Activated CD4-positive, alpha-beta T cell treated with anti-CD3 and anti-CD28 coated beads, Interleukin-2, amount 10 ng/mL, durations not matched to agents 7 days and 5 days (primary cell): Measurements from ENCODE around the gene ETV6. TPM values are rescaled to one million over a fixed set of nuclear protein-coding genes. Genes with fewer than 3 reads are reported as not detected.

Experiments used
- CTCF ChIA-PET: fragments of 350-600 bp; sonication (Branson Sonifier 250); formaldehyde crosslinking; loops from one replicate; lab custom pipeline; 2021; ENCODE audit warnings: antibody characterized with exemption; lab: Charles Lee
- POLR2A ChIA-PET: fragments of 350-600 bp; sonication (Branson Sonifier 250); formaldehyde crosslinking; loops from one replicate; lab custom pipeline; 2021; ENCODE audit warnings: antibody characterized with exemption; lab: Charles Lee
- DNase-seq: peaks from one replicate; pipeline ENCODE4 v3.0.0-alpha.2; 2020
- H3K27ac Mint-ChIP-seq: one replicate; pipeline ENCODE4 v1.8.0; 2021; ENCODE audit warnings: mild to moderate bottlenecking, moderate library complexity, mixed read lengths
- H3K27me3 Mint-ChIP-seq: one replicate; pipeline ENCODE4 v1.8.0; 2021; ENCODE audit warnings: mixed read lengths
- H3K36me3 Mint-ChIP-seq: one replicate; pipeline ENCODE4 v1.8.0; 2021; ENCODE audit warnings: low read depth, mixed read lengths
- H3K4me1 Mint-ChIP-seq: one replicate; pipeline ENCODE4 v1.8.0; 2021; ENCODE audit warnings: mixed read lengths
- H3K4me3 Mint-ChIP-seq: one replicate; pipeline ENCODE4 v1.8.0; 2021; ENCODE audit warnings: mild to moderate bottlenecking, moderate library complexity, mixed read lengths
- H3K9me3 Mint-ChIP-seq: one replicate; pipeline ENCODE4 v1.8.0; 2021; ENCODE audit warnings: mixed read lengths
- total RNA-seq, 2 experiments: library from RNA; stranded (reverse); gene quantifications; one replicate each; pipeline ENCODE4 v1.2.3, GENCODE V29; 2021

ETV6 gene
- total RNA-seq, 2 experiments from 2014 or later: 34.2 to 36.6 TPM

GRCh38 chr12:11741434-11742092, 92.1 kb downstream of the ETV6 start:
- Mint-ChIP-seq H3K9me3 (no peaks in the 10 kb centered on the region), H3K4me3 (no peak overlapping the region), H3K36me3 (peaks cover 12% of the 10 kb centered on the region), H3K27ac (no peak overlapping the region), H3K27me3 (no peaks in the 10 kb centered on the region), H3K4me1 (peaks cover 27% of the 10 kb centered on the region)
- CTCF ChIA-PET: no interaction called here
- DNase-seq: no peak
- POLR2A ChIA-PET: no interaction called here

GRCh38 chr12:11743423-11744409, 94.2 kb downstream of the ETV6 start:
- CTCF ChIA-PET: interaction anchor here (1.4 to 2.2 kb wide), 3 partner anchors 9 to 26 kb away, joined by 3 to 9 read pairs (median 4); no protein-coding TSS in a partner anchor
- H3K4me1 Mint-ChIP-seq: peaks cover 21% of the 10 kb centered on the region
- DNase-seq: no peak
- no peaks in the 10 kb centered on the region for H3K27me3 Mint-ChIP-seq
- no peak overlapping the region for H3K27ac Mint-ChIP-seq
- H3K9me3 Mint-ChIP-seq: no peaks in the 10 kb centered on the region
- POLR2A ChIA-PET: no interaction called here
- H3K4me3 Mint-ChIP-seq: no peak overlapping the region
- H3K36me3 Mint-ChIP-seq: peaks cover 17% of the 10 kb centered on the region

DNA sequence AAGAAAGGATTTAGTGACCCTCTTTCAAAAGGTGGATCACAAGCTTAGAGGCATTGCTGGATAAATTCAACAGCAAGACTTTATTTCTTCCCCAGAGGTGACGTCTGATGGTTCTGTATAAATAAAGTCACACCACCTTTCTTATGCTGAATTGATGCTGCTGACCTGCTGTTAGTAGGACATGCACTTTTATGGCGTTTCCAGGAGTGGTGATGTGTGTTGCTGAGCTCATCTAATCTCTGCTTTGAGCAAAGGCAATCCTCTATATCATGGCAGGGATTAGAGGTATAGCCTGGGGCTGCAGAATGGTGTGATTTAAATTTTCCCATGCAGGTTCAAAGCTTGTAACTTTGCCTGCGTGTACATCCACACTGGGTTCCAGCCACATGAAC, 94.9 kb downstream of the ETV6 start:
- Mint-ChIP-seq H3K4me3 (no peak overlapping the region), H3K27ac (no peak overlapping the region), H3K9me3 (no peaks in the 10 kb centered on the region), H3K36me3 (peaks cover 14% of the 10 kb centered on the region), H3K27me3 (no peaks in the 10 kb centered on the region), H3K4me1 (peaks cover 22% of the 10 kb centered on the region)
- ChIA-PET CTCF (interaction anchor here (1.0 to 2.2 kb wide), 6 partner anchors 8 to 266 kb away, joined by 3 to 9 read pairs (median 4); no protein-coding TSS in a partner anchor), POLR2A (no interaction called here)
- DNase-seq: no peak

DNA sequence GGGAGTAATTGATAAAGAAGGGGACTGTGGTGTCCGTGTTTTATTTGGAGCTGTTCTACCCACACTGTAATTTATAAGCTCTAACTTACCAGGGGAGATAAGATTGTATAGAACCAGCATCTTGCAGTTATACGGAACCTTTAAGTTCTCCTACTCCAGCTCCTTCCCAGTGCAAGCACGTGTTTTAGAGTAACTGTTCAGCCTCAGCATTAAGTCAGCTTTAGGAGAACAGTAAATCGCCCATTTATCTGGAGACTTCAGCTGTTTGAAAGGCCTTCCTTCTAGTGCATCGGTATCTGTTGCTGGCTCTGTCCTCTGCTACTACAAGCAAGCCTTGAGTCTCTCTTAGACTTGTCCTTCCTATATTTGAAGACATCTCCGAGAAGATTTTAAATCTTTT, 95.6 kb downstream of the ETV6 start:
- peaks cover 27% of the 10 kb centered on the region for H3K4me1 Mint-ChIP-seq
- POLR2A ChIA-PET: interaction anchor here (0.7 kb wide), 1 partner anchor 199 kb away, joined by 3 read pairs; no protein-coding TSS in a partner anchor
- H3K4me3 Mint-ChIP-seq: no peak overlapping the region
- no peak overlapping the region for H3K27ac Mint-ChIP-seq
- H3K27me3 Mint-ChIP-seq: no peaks in the 10 kb centered on the region
- no peaks in the 10 kb centered on the region for H3K9me3 Mint-ChIP-seq
- no peak for DNase-seq
- peaks cover 16% of the 10 kb centered on the region for H3K36me3 Mint-ChIP-seq
- CTCF ChIA-PET: interaction anchor here (1.0 to 2.2 kb wide), 7 partner anchors 8 to 265 kb away, joined by 3 to 9 read pairs (median 3); no protein-coding TSS in a partner anchor

GRCh38 chr12:11746024-11746771, 96.7 kb downstream of the ETV6 start:
- H3K4me3 Mint-ChIP-seq: no peak overlapping the region
- CTCF ChIA-PET: interaction anchor here (1.0 kb wide), 1 partner anchor 18 kb away, joined by 3 read pairs; no protein-coding TSS in a partner anchor
- no peaks in the 10 kb centered on the region for H3K9me3 Mint-ChIP-seq
- H3K4me1 Mint-ChIP-seq: peaks cover 32% of the 10 kb centered on the region
- no peak for DNase-seq
- H3K27me3 Mint-ChIP-seq: no peaks in the 10 kb centered on the region
- POLR2A ChIA-PET: no interaction called here
- H3K36me3 Mint-ChIP-seq: peaks cover 17% of the 10 kb centered on the region
- H3K27ac Mint-ChIP-seq: no peak overlapping the region

DNA sequence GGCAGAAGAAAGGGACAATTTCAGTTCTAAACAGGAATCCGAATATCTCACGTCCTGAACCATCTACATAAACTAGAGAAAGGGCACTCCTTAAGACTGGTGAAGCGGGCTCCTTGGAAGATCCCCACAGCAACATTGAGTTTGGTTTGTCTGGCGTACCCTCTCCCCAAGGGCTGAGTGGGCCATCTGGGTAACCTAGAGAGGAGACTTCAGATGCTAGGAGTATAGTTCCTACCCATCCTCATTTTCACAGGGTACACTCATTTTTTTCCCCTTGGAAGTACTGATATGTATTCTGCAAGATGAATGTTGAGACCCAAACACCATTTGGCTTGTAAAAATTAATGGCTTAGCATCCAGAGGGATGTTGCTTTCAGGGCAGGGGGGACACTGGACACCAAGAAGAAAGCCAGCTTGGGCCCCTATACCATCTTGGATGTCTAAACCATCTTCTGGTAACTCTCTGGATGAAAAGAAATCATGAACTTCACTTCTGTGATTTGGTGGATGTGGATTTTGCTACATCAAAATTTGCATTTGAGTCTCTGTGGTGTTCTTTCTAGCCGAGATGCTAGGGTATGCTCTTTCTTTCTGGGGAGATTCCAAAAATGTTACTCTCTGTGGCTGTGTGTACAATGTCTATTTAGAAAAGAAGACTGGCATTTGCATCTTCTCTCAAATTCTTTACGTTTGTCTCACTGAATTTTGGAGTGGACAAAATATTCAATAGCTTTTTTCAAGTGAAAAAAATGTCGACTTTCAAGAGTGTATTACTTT, 97.7 kb downstream of the ETV6 start:
- DNase-seq: no peak
- peaks cover 21% of the 10 kb centered on the region for H3K36me3 Mint-ChIP-seq
- H3K27me3 Mint-ChIP-seq: no peaks in the 10 kb centered on the region
- H3K4me1 Mint-ChIP-seq: peaks cover 33% of the 10 kb centered on the region
- CTCF ChIA-PET: interaction anchor here (0.5 to 0.8 kb wide), 3 partner anchors 14 to 991 kb away, joined by 3 read pairs; no protein-coding TSS in a partner anchor
- POLR2A ChIA-PET: no interaction called here
- H3K4me3 Mint-ChIP-seq: no peak overlapping the region
- no peaks in the 10 kb centered on the region for H3K9me3 Mint-ChIP-seq
- H3K27ac Mint-ChIP-seq: no peak overlapping the region

DNA sequence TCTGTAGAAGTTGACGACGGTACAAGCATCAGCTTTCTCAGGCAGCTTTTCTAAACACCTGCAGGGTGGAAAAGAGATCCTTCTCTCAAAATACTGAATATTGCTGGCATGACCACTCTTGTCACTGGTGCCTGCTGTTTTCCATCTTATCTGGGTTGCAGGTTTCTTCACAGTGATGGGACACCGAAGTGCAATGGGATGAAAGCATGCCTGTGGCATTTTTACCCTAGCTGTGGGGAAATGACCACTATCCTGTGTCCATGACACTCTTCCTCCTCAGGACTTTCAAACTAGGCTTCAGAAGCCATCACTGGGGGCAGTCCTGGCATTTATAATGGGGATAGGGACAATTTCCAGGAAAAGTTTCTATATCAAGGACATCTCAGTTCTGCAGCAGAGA, 98.5 kb downstream of the ETV6 start:
- CTCF ChIA-PET: interaction anchor here (0.6 to 0.8 kb wide), 3 partner anchors 8 to 990 kb away, joined by 3 to 5 read pairs (median 3); no protein-coding TSS in a partner anchor
- POLR2A ChIA-PET: no interaction called here
- Mint-ChIP-seq H3K36me3 (peaks cover 25% of the 10 kb centered on the region), H3K27ac (no peak overlapping the region), H3K4me1 (peaks cover 33% of the 10 kb centered on the region), H3K9me3 (no peaks in the 10 kb centered on the region), H3K27me3 (no peaks in the 10 kb centered on the region), H3K4me3 (no peak overlapping the region)
- DNase-seq: no peak

DNA sequence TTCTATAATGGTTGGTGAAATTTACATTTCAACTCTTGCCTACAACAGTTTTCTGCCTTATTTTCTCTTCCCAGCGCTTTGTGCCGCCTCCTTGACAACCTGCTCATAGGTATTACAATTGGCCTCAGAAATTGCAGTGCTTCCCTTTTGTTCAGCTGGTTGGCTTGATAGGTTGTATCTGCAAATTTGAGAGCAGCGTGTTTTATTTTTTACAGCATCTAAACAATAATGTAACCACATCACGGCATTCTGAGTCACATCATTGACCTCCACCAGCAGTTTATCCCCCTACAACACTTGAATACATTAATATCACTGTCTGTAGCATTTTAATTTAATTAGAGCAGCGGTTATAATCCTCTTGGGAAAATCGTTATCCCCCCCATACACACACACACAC, 99.4 kb downstream of the ETV6 start:
- no peaks in the 10 kb centered on the region for H3K9me3 Mint-ChIP-seq
- ChIA-PET POLR2A (no interaction called here), CTCF (interaction anchor here (0.7 to 1.0 kb wide), 2 partner anchors 9 to 14 kb away, joined by 4 to 5 read pairs; no protein-coding TSS in a partner anchor)
- peaks cover 26% of the 10 kb centered on the region for H3K4me1 Mint-ChIP-seq
- no peak for DNase-seq
- H3K4me3 Mint-ChIP-seq: no peak overlapping the region
- H3K27ac Mint-ChIP-seq: peak overlapping the region; percentile 20
- peaks cover 29% of the 10 kb centered on the region for H3K36me3 Mint-ChIP-seq
- H3K27me3 Mint-ChIP-seq: no peaks in the 10 kb centered on the region

- Mint-ChIP-seq H3K9me3 (no peaks in the 10 kb centered on the region), H3K4me3 (no peak overlapping the region), H3K36me3 (peaks cover 37% of the 10 kb centered on the region), H3K27ac (no peak overlapping the region), H3K4me1 (peaks cover 26% of the 10 kb centered on the region), H3K27me3 (no peaks in the 10 kb centered on the region)
- CTCF ChIA-PET: no interaction called here
- POLR2A ChIA-PET: no interaction called here
- DNase-seq: no peak
Observed at GRCh38 chr12:11749943-11750690, 100.6 kb downstream of the ETV6 start.

- ChIA-PET POLR2A (no interaction called here), CTCF (interaction anchor here (0.5 to 1.0 kb wide), 3 partner anchors 13 to 847 kb away, joined by 3 to 4 read pairs (median 3); no protein-coding TSS in a partner anchor)
- Mint-ChIP-seq H3K27me3 (no peaks in the 10 kb centered on the region), H3K9me3 (no peaks in the 10 kb centered on the region), H3K4me1 (peaks cover 15% of the 10 kb centered on the region), H3K36me3 (peaks cover 36% of the 10 kb centered on the region), H3K4me3 (no peak overlapping the region), H3K27ac (no peak overlapping the region)
- no peak for DNase-seq
Observed at GRCh38 chr12:11752403-11753149, 103.1 kb downstream of the ETV6 start.

GRCh38 chr12:11753150-11753499, 103.7 kb downstream of the ETV6 start:
- ChIA-PET POLR2A (no interaction called here), CTCF (interaction anchor here (0.5 to 0.6 kb wide), 2 partner anchors 13 to 846 kb away, joined by 3 read pairs; no protein-coding TSS in a partner anchor)
- Mint-ChIP-seq H3K27me3 (no peaks in the 10 kb centered on the region), H3K27ac (no peak overlapping the region), H3K9me3 (no peaks in the 10 kb centered on the region), H3K4me3 (no peak overlapping the region), H3K36me3 (peaks cover 36% of the 10 kb centered on the region), H3K4me1 (peaks cover 15% of the 10 kb centered on the region)
- no peak for DNase-seq
